ENCODE results near the gene KRTAP10-12. TPM values are rescaled to one million over a fixed set of nuclear protein-coding genes. Genes with fewer than 3 reads are reported as not detected.

KRTAP10-12 gene
- total RNA-seq, 1 experiment from 2014 or later: not detected

DNA sequence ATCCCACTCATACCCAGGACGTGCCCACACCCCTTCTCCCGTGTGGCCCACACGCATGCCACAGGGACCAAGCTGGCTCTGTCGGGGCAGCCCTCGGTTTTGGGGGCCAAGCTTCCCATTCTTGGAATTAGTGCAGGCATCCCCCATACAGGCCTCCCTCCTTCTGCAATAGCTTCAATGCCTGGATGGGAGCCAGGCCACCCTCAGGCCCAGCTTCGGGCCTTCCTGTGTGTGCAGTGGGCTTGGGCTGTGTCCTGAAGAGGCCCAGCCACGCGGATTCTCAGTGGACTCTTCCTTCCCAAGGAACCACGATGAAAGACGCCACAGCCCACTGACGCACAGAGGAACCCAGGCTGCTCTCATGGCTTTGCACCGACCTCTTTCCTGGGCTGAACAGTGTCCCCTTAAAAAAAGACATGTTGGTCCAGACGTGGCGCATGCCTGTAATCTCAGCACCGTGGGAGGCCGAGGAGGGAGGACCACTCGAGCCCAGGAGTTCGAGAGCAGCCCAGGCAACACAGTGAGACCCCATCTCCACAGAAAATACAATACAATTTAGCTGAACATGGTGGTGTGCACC is 47.4 kb upstream of the KRTAP10-12 start:
- no peak overlapping the region for H3K4me3 Mint-ChIP-seq (ENCODE audit: unreplicated experiment)
- H3K36me3 Mint-ChIP-seq (ENCODE audit: insufficient read depth, unreplicated experiment): no peaks in the 10 kb centered on the region
- BruUV-seq (replicated peaks): no TSS peak
- H3K27ac Mint-ChIP-seq (ENCODE audit: unreplicated experiment): no peak overlapping the region
- no peaks in the 10 kb centered on the region for H3K27me3 Mint-ChIP-seq (ENCODE audit: insufficient read depth, unreplicated experiment)
- intact Hi-C loops (cut with micrococcal nuclease; ENCODE audit: unreplicated experiment): no loop called here
- ChIA-PET CTCF (interaction anchor here (0.7 kb wide), 1 partner anchor 27 kb away, joined by 3 read pairs; no protein-coding TSS in a partner anchor), POLR2A (no interaction called here)
- H3K9me3 Mint-ChIP-seq (ENCODE audit: unreplicated experiment): peaks cover 15% of the 10 kb centered on the region
- Histone ChIP-seq H3K9me3 (peaks cover 11% of the 10 kb centered on the region), H3K27me3 (replicated peaks; ENCODE audit: control insufficient read depth, insufficient read depth, low read length) (no peaks in the 10 kb centered on the region), H3K4me3 (ENCODE audit: low read depth, low read length) (no peak overlapping the region), H3K4me1 (no peaks in the 10 kb centered on the region), H3K36me3 (ENCODE audit: control insufficient read depth, insufficient read depth, low read length) (no peaks in the 10 kb centered on the region)
- TF ChIP-seq, protein P1, sequence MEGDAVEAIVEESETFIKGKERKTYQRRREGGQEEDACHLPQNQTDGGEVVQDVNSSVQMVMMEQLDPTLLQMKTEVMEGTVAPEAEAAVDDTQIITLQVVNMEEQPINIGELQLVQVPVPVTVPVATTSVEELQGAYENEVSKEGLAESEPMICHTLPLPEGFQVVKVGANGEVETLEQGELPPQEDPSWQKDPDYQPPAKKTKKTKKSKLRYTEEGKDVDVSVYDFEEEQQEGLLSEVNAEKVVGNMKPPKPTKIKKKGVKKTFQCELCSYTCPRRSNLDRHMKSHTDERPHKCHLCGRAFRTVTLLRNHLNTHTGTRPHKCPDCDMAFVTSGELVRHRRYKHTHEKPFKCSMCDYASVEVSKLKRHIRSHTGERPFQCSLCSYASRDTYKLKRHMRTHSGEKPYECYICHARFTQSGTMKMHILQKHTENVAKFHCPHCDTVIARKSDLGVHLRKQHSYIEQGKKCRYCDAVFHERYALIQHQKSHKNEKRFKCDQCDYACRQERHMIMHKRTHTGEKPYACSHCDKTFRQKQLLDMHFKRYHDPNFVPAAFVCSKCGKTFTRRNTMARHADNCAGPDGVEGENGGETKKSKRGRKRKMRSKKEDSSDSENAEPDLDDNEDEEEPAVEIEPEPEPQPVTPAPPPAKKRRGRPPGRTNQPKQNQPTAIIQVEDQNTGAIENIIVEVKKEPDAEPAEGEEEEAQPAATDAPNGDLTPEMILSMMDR (IDR thresholded peaks at IDR 0.05; ENCODE audit: insufficient read depth in 1 of 2, low read depth in 1 of 2, low read length in 1 of 2, severe bottlenecking in 1 of 2, unreplicated experiment in 1 of 2): no peak
- DNase-seq: no peak
- H3K4me1 Mint-ChIP-seq (ENCODE audit: low read depth, unreplicated experiment): no peaks in the 10 kb centered on the region

DNA sequence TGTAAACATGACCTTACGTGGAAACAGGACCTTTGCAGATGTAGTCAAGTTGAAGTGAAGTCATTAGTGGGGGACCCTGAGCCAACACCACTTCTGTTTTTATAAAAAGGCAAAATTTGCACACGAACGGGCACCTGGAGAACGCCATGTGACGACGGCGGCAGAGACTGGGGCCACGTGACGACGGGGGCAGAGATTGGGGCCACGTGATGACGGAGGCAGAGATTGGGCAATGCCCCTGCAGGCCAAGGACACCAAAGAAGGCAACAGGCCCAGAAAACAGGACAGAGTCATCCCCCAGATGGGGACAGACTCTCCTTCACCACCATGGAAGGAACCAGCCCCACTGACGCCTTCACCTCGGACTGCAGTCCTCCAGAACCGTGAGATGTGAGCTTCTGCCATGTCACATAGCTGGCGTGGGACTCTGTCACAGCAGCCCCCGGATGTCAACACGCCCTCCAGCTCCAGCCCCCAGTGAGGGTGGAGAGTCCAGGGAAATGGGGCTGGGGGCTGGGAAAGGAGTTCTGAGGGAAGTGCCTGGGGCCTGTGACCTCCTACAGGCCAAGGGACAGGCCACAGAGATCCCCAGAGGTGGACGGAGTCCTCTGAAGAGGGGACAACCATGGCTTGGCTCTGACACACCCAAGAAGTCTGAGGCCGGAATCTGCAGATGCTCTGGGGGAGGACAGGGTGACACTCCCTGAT is 46.6 kb upstream of the KRTAP10-12 start:
- Histone ChIP-seq H3K4me3 (ENCODE audit: low read depth, low read length) (no peak overlapping the region), H3K9me3 (peaks cover 3% of the 10 kb centered on the region; the same call in 1 of the 2 replicates), H3K27me3 (replicated peaks; ENCODE audit: control insufficient read depth, insufficient read depth, low read length) (no peaks in the 10 kb centered on the region), H3K36me3 (ENCODE audit: control insufficient read depth, insufficient read depth, low read length) (no peaks in the 10 kb centered on the region), H3K4me1 (no peaks in the 10 kb centered on the region)
- intact Hi-C loops (cut with micrococcal nuclease; ENCODE audit: unreplicated experiment): no loop called here
- Mint-ChIP-seq H3K4me3 (ENCODE audit: unreplicated experiment) (no peak overlapping the region), H3K4me1 (ENCODE audit: low read depth, unreplicated experiment) (no peaks in the 10 kb centered on the region), H3K9me3 (ENCODE audit: unreplicated experiment) (peaks cover 7% of the 10 kb centered on the region), H3K27ac (ENCODE audit: unreplicated experiment) (no peak overlapping the region), H3K27me3 (ENCODE audit: insufficient read depth, unreplicated experiment) (no peaks in the 10 kb centered on the region), H3K36me3 (ENCODE audit: insufficient read depth, unreplicated experiment) (no peaks in the 10 kb centered on the region)
- no peak for DNase-seq
- ChIA-PET POLR2A (no interaction called here), CTCF (no interaction called here)
- BruUV-seq (replicated peaks): no TSS peak
- TF ChIP-seq, protein P1 (IDR thresholded peaks at IDR 0.05; ENCODE audit: insufficient read depth in 1 of 2, low read depth in 1 of 2, low read length in 1 of 2, severe bottlenecking in 1 of 2, unreplicated experiment in 1 of 2): no peak

DNA sequence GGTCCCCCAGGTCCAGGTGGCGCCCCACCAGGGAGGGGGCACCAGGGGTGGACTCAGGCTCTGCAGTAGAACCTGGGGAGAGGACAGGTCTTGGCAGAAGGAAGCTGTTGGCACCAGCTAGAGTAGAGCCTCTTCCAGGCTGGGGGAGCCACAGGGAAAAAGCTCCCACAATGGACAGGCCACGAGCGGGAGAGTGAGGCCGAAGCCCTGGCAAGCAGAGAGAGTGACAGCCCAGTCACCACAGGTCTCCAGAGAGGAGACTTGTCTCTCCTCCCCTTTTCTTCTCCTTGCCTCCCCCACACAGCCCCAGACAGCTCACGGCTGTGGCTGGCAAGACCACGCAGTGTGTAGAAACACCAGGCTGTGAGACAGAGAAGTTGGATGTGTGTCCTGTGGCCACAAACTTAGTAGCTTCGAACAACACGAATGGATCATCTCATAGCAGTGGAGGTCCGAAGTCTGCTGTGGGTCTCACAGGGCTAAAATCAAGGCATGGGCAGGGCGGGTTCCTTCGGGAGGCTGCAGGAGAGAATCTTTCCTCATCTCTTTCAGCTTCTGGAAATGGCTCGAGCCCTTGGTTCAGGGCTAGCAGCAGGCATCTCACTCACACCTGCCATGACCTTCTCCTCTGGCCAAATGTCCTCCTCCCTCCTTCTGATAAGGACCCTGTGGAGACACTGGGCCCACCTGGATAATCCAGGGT is 45.8 kb upstream of the KRTAP10-12 start:
- ChIA-PET POLR2A (no interaction called here), CTCF (interaction anchor here (0.7 kb wide), 1 partner anchor 85 kb away, joined by 5 read pairs; no protein-coding TSS in a partner anchor)
- H3K27me3 ChIP-seq (replicated peaks; ENCODE audit: control insufficient read depth, insufficient read depth, low read length): no peaks in the 10 kb centered on the region
- H3K9me3 Mint-ChIP-seq (ENCODE audit: unreplicated experiment): peaks cover 6% of the 10 kb centered on the region
- H3K36me3 ChIP-seq (ENCODE audit: control insufficient read depth, insufficient read depth, low read length): no peaks in the 10 kb centered on the region
- TF ChIP-seq, protein P1 (IDR thresholded peaks at IDR 0.05; ENCODE audit: insufficient read depth in 1 of 2, low read depth in 1 of 2, low read length in 1 of 2, severe bottlenecking in 1 of 2, unreplicated experiment in 1 of 2): no peak
- no peaks in the 10 kb centered on the region for H3K4me1 ChIP-seq
- intact Hi-C loops (cut with micrococcal nuclease; ENCODE audit: unreplicated experiment): no loop called here
- no peak overlapping the region for H3K4me3 ChIP-seq (ENCODE audit: low read depth, low read length)
- no peaks in the 10 kb centered on the region for H3K27me3 Mint-ChIP-seq (ENCODE audit: insufficient read depth, unreplicated experiment)
- no peaks in the 10 kb centered on the region for H3K4me1 Mint-ChIP-seq (ENCODE audit: low read depth, unreplicated experiment)
- no peak for DNase-seq
- BruUV-seq (replicated peaks): no TSS peak
- no peak overlapping the region for H3K27ac Mint-ChIP-seq (ENCODE audit: unreplicated experiment)
- H3K9me3 ChIP-seq: no peaks in the 10 kb centered on the region
- H3K4me3 Mint-ChIP-seq (ENCODE audit: unreplicated experiment): no peak overlapping the region
- no peaks in the 10 kb centered on the region for H3K36me3 Mint-ChIP-seq (ENCODE audit: insufficient read depth, unreplicated experiment)

Measured in Caco-2 (cell line).